Epithelial cell of proximal tubule (primary cell): ENCODE measurements around the gene UBFD1. TPM values are rescaled to one million over a fixed set of nuclear protein-coding genes. Genes with fewer than 3 reads are reported as not detected.
"Not testable (repeated sequence)": the region's sequence is repeated elsewhere in the genome, so short reads cannot be mapped to it uniquely, and the experiment has no call there.

Experiments used
- DNase-seq: peaks from one replicate; pipeline ENCODE4 v3.0.0-alpha.2; 2011; ENCODE audit warnings: low read depth
- H3K4me3 ChIP-seq: 2 replicates; pipeline ENCODE4 v1.5.1; 2011; ENCODE audit warnings: low read depth, mild to moderate bottlenecking, low read length
- total RNA-seq: library from RNA; depleted of rRNA; stranded (reverse); fragments of >200 nt; gene quantifications from 2 replicates; pipeline ENCODE4 v1.2.3, GENCODE V29; 2015
- TF ChIP-seq, protein P1 (sequence below): conservative IDR thresholded peaks from 2 replicates; pipeline ENCODE4 v1.5.1; 2012; ENCODE audit warnings: low read depth, mild to moderate bottlenecking, low read length

UBFD1 gene, protein sequence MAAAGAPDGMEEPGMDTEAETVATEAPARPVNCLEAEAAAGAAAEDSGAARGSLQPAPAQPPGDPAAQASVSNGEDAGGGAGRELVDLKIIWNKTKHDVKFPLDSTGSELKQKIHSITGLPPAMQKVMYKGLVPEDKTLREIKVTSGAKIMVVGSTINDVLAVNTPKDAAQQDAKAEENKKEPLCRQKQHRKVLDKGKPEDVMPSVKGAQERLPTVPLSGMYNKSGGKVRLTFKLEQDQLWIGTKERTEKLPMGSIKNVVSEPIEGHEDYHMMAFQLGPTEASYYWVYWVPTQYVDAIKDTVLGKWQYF
- 90.1 and 125 TPM in 2 replicates for total RNA-seq

DNA sequence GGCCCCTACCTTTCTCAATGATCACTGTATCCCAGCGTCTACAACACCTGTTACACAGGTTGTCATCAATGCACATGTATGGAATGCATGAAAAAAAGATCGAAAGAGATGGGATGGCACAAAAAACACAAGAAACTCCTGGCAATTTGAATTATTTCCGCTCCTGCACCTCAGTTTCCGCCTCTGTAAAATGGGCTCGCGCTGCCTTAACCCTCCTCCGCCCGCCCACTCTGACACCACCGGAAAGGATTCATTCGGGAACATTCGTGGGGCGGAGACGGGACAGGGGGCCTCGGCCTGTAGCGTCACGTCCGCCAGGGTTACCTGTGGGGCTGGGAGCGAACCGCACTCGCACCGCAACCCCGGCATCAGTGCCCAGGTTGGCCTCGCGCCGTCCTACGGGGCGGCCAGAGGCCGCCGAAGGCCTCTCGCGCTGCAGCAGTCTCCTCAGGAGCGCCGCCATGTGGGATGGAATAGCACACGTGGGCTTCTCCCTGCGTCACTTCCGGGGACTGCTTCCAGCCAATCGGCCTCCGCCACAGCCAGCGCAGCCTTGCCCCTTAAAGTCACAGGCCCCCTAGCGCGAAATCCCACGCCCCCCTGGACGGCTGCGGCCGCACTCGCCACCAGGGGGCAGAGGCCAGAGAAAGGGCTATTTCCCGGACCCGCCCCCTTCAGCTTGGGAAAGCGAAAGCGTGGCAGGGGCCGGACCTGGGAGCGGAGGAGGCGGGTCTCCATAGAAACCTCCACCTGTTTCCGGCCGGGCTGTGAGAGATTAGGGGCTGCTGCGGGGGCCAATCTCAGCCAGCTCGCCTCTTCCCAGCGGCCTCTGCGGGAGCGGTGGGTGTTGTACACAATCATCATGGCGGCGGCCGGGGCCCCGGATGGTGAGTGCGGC, at the start of gene UBFD1, which contains the start of gene EARS2:
Gene UBFD1 (plus strand): TSS at position 847 of the 898 bp plus-strand sequence. CDS start 16 bp downstream, at position 863.
Gene EARS2 (minus strand): TSS at position 470 of the 898 bp plus-strand sequence. CDS start 7 bp downstream, at position 463.
- H3K4me3 ChIP-seq, result peak within 1 kb of the TSS; percentile 94
- TF ChIP-seq, protein P1, sequence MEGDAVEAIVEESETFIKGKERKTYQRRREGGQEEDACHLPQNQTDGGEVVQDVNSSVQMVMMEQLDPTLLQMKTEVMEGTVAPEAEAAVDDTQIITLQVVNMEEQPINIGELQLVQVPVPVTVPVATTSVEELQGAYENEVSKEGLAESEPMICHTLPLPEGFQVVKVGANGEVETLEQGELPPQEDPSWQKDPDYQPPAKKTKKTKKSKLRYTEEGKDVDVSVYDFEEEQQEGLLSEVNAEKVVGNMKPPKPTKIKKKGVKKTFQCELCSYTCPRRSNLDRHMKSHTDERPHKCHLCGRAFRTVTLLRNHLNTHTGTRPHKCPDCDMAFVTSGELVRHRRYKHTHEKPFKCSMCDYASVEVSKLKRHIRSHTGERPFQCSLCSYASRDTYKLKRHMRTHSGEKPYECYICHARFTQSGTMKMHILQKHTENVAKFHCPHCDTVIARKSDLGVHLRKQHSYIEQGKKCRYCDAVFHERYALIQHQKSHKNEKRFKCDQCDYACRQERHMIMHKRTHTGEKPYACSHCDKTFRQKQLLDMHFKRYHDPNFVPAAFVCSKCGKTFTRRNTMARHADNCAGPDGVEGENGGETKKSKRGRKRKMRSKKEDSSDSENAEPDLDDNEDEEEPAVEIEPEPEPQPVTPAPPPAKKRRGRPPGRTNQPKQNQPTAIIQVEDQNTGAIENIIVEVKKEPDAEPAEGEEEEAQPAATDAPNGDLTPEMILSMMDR, result peak; percentile 91
- peak; percentile 74 for DNase-seq

DNA sequence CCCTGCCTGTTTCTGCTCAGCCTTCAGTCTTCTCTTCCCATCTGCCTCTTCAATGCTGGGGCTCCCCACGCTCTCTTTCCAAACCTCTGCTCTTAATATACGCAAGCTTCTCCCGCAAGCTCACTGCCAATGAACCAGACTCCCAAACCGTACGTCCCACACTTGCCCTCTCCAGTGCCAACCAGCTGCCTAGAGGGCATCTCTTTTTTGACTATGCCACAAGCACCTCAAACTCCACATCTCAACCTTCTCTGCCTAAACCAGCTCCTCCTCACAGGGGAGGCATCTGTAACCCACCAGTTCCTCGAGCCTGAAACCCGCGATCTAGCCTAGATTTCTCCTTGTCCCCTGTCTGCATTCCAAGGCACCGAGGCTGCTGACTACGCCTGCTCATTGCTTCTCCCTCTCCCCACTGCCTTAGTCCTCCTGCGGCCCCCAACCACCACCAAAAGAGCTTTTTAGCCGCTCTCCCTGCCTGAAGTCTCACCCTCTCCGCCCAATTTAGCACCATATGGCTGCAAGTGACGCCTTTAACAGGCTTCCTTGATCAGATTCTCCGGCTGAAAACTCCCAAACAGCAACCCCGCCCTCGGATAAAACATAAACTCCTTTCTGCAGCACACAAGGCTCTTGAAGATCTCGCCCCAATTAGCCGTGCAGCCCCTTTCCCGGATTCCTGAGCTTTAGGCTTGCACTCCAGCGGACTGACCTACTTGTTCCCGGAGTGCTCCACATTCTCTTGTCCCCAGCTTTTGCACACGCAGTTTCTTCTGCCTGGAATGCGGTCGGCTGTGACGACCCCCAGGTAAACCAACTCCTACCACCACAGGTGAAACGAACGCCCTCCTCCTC, 48.7 kb upstream of the UBFD1 start:
- peak overlapping the region; percentile 71 for H3K4me3 ChIP-seq
- DNase-seq, result no peak
- TF ChIP-seq, protein P1, result no peak

DNA sequence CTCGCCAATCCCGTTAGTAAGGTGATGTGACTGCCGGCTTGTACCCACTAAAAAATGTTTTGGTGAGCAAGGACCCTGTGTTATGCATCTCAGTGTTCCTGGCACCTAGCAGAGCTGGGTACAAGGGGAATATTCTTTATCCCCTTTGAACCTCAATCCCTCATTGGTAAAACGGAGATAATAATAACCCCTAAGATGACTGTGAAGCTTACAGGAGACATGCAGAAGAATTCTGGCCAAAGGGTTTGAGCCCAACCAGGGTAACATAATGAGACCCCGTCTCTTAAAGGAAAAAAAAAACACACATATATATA, 48.1 kb upstream of the UBFD1 start:
- TF ChIP-seq, protein P1, result no peak
- DNase-seq, result no peak
- peak overlapping the region; percentile 71 for H3K4me3 ChIP-seq

DNA sequence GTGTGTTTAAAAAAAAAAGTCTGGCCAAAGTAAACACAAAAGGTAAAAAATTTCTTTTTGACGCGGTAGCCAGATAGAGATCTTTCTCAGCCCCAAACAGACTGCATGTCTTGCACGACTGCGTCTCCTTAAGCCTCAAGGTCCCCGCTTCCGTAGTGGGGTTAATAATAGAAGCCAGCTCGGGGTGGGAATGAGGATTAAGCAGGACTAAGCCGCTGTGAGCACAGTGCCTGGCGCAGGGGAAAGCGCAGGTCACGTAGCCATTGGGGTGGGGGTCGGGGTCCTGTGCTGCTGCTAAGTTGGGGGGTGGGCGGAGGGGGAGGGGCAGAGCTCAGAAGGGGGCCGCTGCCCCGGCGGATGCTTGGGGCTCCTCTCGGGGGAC, 47.8 kb upstream of the UBFD1 start:
- H3K4me3 ChIP-seq, result peak overlapping the region; percentile 71
- no peak for DNase-seq
- TF ChIP-seq, protein P1, result no peak

DNA sequence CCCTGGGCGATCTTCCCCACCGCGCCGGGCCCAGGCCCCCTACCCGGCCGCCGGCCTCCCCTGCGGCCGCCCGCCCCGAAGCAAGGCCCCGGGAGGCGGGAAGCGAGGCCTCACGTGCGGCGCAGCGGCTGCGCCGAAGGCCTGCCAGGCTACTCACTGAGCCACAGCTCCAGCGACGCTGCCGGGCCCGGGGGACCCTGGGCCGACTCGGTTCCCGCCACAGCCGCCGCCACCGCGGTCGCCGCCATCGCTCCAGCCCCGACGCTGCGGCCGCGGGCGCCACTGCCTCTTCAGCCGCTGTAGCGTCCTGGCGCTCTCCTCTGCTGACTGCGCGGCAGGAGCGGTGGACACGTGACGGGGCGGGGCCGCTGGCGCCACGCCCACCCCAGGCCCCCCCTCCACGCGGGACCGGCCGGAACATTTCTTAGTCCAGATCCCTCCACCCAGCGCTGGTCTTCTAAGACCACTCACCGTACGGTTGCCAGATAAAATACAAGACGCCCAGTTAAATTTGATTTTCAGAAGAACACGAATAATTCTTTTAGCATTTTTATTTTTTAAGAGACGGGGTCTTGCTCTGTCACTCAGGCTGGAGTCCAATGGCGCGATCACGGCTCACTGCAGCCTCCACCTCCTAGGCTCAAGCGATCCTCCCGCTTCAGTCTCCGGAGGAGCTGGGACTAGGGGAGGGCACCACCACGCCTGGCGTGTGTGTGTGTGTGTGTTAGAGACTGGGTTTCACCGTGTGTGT, 47.2 kb upstream of the UBFD1 start, which contains the start of gene GGA2:
Gene GGA2 (minus strand): TSS at position 331 of the 751 bp plus-strand sequence. CDS start 83 bp downstream, at position 248.
- TF ChIP-seq, protein P1, result no peak
- peak within 1 kb of the TSS; percentile 71 for H3K4me3 ChIP-seq
- DNase-seq, result no peak

DNA sequence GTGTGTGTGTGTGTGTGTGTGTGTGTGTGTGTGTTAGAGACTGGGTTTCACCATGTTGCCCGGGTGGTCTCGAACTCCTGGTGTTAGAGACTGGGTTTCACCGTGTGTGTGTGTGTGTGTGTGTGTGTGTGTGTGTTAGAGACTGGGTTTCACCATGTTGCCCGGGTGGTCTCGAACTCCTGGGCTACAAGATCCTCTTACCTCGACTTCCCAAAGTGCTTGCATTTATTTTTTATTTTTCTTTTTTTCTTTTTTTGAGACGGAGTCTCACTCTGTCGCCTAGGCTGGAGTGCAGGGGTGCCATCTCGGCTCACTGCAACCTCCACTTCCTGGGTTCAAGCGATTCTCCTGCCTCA, 46.6 kb upstream of the UBFD1 start:
- H3K4me3 ChIP-seq, result peak overlapping the region; percentile 71

More for the DNA sequence above, 46.6 kb upstream of the UBFD1 start:
- DNase-seq, result not testable (repeated sequence)
